GM19372 (cell line): Measurements from ENCODE around the gene TCTN2.

ENCODE experiments used
- ATAC-seq: cut with Tn5 transposase; IDR thresholded peaks from one replicate; pipeline ENCODE4 v1.9.1; 2021; ENCODE audit warnings: mild to moderate bottlenecking, low read depth, moderate library complexity; ENCODE audit not compliant: unreplicated experiment

Gene TCTN2

DNA sequence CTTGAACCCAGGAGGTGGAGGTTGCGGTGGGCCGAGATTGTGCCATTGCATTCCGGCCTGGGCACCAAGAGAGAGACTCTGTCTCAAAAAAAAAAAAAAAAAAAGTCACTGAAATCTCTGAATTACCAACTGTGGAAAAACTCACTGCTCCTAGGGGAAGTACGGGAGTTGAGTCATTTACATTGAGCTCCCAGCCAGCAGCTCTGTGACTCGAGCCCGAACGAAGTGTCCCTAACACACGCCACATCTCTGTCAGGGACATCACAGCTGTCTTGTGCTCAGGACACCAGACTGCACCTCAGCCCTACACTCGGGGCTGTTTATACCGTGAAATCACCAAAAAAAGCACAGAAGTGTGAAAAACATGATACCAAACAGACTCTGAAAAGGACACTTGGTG is 62.3 kb downstream of the TCTN2 start:
- no peak for ATAC-seq

GRCh38 chr12:123734268-123734667 is 63.4 kb downstream of the TCTN2 start:
- no peak for ATAC-seq

DNA sequence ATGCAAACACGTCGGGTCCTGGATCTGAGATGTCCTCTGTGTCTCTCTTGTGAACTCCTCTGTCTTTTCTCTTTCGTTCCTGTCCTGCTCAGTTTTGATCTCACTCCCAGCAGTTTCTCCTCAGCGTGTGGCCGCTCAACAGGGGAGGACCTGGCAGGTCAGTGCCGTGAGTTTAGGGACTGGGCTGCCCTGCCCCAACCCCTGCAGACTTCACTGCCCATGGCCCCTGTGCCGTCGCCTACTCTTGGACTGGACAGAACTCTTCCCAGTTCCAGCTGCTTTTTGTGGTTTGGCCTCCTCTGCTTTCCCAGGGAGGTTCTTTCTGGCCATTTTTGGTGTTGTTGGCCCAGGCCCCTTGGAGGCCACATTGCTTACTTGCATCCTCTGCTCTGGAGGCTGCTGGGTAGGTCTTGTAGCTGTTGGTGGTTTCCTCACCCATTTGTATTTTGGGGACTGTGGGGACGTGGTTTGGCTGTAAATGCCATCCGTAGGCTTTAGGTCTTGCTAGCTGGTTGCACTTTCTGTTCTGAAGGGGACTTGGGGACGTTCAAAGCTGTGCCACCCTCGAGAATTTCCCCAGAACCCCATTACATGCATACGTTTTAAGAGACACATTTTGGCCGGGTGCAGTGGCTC is 71.1 kb downstream of the TCTN2 start:
- ATAC-seq = no peak

DNA sequence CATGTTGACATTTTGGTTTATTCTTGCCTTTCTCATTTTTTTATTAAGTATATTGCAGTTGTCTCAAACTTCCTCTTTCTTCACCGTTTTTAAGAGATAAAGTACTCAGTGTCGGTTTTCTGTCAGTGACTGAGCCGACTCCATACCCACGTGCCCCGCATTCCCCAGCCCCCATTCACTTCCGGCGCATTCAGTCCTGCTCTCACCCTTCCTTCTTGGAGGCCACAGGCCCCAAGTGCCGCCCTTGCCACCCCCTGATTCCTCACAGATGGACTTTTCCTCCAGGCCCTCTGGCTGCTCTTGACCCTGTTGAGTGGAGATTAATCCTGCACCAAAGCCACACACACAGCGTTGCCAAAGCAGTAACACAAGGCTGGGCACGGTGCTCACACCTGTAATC is 72.1 kb downstream of the TCTN2 start:
- ATAC-seq = no peak

- no peak for ATAC-seq
These were observed 73.9 kb downstream of the TCTN2 start for GRCh38 chr12:123744836-123745235.

- ATAC-seq = no peak
These were observed 76.4 kb downstream of the TCTN2 start for GRCh38 chr12:123747309-123747708.

GRCh38 chr12:123748161-123748560 is 77.2 kb downstream of the TCTN2 start:
- no peak for ATAC-seq

GRCh38 chr12:123748661-123749060 is 77.7 kb downstream of the TCTN2 start:
- no peak for ATAC-seq

DNA sequence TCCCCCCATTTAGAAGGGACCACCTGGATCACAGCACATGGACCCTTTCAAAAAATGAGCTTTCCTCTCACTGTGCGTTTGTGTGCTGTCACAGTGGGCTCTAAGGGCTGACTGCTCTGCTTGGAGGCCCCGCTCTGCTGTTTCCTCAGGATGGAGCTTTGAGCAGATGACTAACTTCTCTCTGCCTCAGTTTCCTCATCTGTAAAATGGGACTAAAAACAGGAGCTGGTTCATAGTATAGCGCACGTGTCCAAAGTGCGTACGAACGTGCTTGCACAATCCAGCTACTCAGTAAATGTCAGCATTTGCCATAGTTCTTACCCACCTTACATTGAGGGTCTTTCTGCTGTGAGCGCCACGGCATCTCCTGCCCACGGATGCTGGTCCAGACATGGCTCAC is 78.4 kb downstream of the TCTN2 start:
- no peak for ATAC-seq

GRCh38 chr12:123750159-123750656 is 79.3 kb downstream of the TCTN2 start:
- no peak for ATAC-seq

GRCh38 chr12:123752046-123752445 is 81.1 kb downstream of the TCTN2 start:
- ATAC-seq = no peak

- no peak for ATAC-seq
These were observed 83.3 kb downstream of the TCTN2 start for GRCh38 chr12:123754041-123754772.

GRCh38 chr12:123757561-123757960 is 86.6 kb downstream of the TCTN2 start:
- no peak for ATAC-seq
